K562 (cell line): ENCODE data around the gene ISY1. TPM values are rescaled to one million over a fixed set of nuclear protein-coding genes. Genes with fewer than 3 reads are reported as not detected.
A peak's percentile ranks its signal among the peaks of the same experiment; 100 is the strongest.

ENCODE experiments used
- DLX4 ChIP-seq: fragments of 250-450 bp; sonication (Bioruptor Pico); IDR thresholded peaks from 2 replicates; pipeline ENCODE4 v1.6.1; 2021; ENCODE audit warnings: mild to moderate bottlenecking
- DMBX1 ChIP-seq: fragments of 250-450 bp; sonication (Bioruptor Pico); IDR thresholded peaks from 2 replicates; pipeline ENCODE4 v1.8.0; 2022; ENCODE audit warnings: inconsistent platforms, mild to moderate bottlenecking, moderate library complexity, borderline replicate concordance
- FOXK2 ChIP-seq, 2 experiments: fragments of 450-650 bp; IDR thresholded peaks in 1 of 2; conservative IDR thresholded peaks in 1 of 2; 2 replicates each; pipeline ENCODE4 v1.6.1; 2016; ENCODE audit warnings: low read depth in 2 of 2, mild to moderate bottlenecking in 1 of 2
- GABPB1 ChIP-seq: sonication (generic); formaldehyde crosslinking; IDR thresholded peaks from 2 replicates; pipeline ENCODE4 v1.8.0; 2022; ENCODE audit warnings: mild to moderate bottlenecking, missing genetic modification reagents
- MCM2 ChIP-seq: fragments of 450-650 bp; IDR thresholded peaks from 2 replicates; pipeline ENCODE4 v1.6.1; 2017; ENCODE audit warnings: low read depth, mild to moderate bottlenecking
- MTA3 ChIP-seq: fragments of 450-650 bp; formaldehyde crosslinking; IDR thresholded peaks from 2 replicates; pipeline ENCODE4 v1.6.1; 2017; ENCODE audit warnings: mild to moderate bottlenecking, borderline replicate concordance
- NCOR1 ChIP-seq: fragments of 450-650 bp; IDR thresholded peaks from 2 replicates; pipeline ENCODE4 v1.6.1; 2016; ENCODE audit warnings: mild to moderate bottlenecking, moderate library complexity
- NR0B1 ChIP-seq: fragments of 450-650 bp; IDR thresholded peaks from one replicate; pipeline ENCODE4 v1.6.1; 2018; ENCODE audit warnings: mild to moderate bottlenecking, moderate library complexity; ENCODE audit not compliant: partially characterized antibody
- POLR2AphosphoS5 ChIP-seq: IDR thresholded peaks from 2 replicates; pipeline ENCODE4 v1.6.1; 2011; ENCODE audit warnings: mild to moderate bottlenecking, low read depth, low read length, moderate library complexity; ENCODE audit not compliant: control insufficient read depth, insufficient read depth
- PRPF4 ChIP-seq: fragments of 200-400 bp; formaldehyde crosslinking; IDR thresholded peaks from one replicate; pipeline ENCODE4 v1.6.1; 2017; ENCODE audit warnings: low read length, low read depth, mild to moderate bottlenecking; ENCODE audit not compliant: insufficient read depth, poor library complexity, severe bottlenecking
- TCFL5 ChIP-seq: fragments of 250-450 bp; sonication (Bioruptor Pico); conservative IDR thresholded peaks from 2 replicates; pipeline ENCODE4 v1.6.1; 2021; ENCODE audit warnings: mild to moderate bottlenecking, moderate library complexity, matching md5 sums
- THAP7 ChIP-seq: fragments of 250-450 bp; sonication (Bioruptor Pico); IDR thresholded peaks from 2 replicates; pipeline ENCODE4 v1.5.0; 2021
- ZNF318 ChIP-seq, 2 experiments: fragments of 450-650 bp; IDR thresholded peaks; 2 replicates each; pipeline ENCODE4 v1.6.1; 2016; ENCODE audit warnings: mild to moderate bottlenecking in 2 of 2, borderline replicate concordance in 1 of 2, low read depth in 1 of 2, moderate library complexity in 1 of 2
- ZNF655 ChIP-seq: fragments of 250-450 bp; sonication (Bioruptor Pico); IDR thresholded peaks from 2 replicates; pipeline ENCODE4 v1.5.0; 2021
- polyA plus RNA-seq, 8 experiments: library from polyadenylated mRNA; depleted of rRNA in 4 of 8; stranded (reverse) in 5 of 8; unstranded in 3 of 8; fragments of >200 nt; fragmentation: Nextera tagmentation in 2 of 8; fragmentation: Illumina TruSeq in 1 of 8; extraction: Ambion mirVana in 2 of 8; extraction: Trizol in 1 of 8; gene quantifications; 2 replicates each; pipeline versions ENCODE4 v1.2.1 to v1.2.3, GENCODE V29; 2011 to 2014; ENCODE audit warnings: inconsistent platforms in 1 of 8, missing spikeins in 1 of 8
- total RNA-seq, 7 experiments: library from RNA; depleted of rRNA in 6 of 7; stranded (reverse); fragments of >200 nt in 6 of 7; fragmentation: Illumina TruSeq in 2 of 7; extraction: Trizol in 2 of 7; gene quantifications; 2 replicates each; pipeline versions ENCODE4 v1.2.1 to v1.2.3, GENCODE V29; 2011 to 2021; ENCODE audit warnings: low replicate concordance in 1 of 7

The ISY1 gene
- total and polyA plus RNA-seq, 9 of the 15 experiments (the other 6 are each of a cell fraction or from before 2014, with no cell fraction given), result 23.5 to 50.0 (median 32.9) TPM

GRCh38 chr3:129183569-129184395, 22.9 kb upstream of the ISY1 start, which contains the start of gene CNBP (continued):
- TF ChIP-seq ZNF318 (IDR thresholded peaks at IDR 0.05; ENCODE audit: borderline replicate concordance in 1 of 2, low read depth in 1 of 2) (no peak), TCFL5 (CRISPR knock-in tag) (no peak), MTA3 (peak; percentile 81; the same call in 1 of the 2 replicates), ZNF655 (CRISPR knock-in tag) (no peak), POLR2AphosphoS5 (peak; percentile 85), PRPF4 (peak; percentile 82), FOXK2 (conservative IDR thresholded peaks at IDR 0.05 in 1 of 2, IDR thresholded peaks at IDR 0.05 in 1 of 2; ENCODE audit: low read depth in 2 of 2) (peak; percentile 83 to 87), DMBX1 (CRISPR knock-in tag) (no peak), THAP7 (no peak), GABPB1 (CRISPR knock-in tag) (peak; percentile 72), MCM2 (no peak), DLX4 (CRISPR knock-in tag) (no peak), NR0B1 (no peak), NCOR1 (no peak)
